ENCODE measurements around the gene ALDH3A2. TPM values are rescaled to one million over a fixed set of nuclear protein-coding genes. Genes with fewer than 3 reads are reported as not detected.
A peak's percentile ranks its signal among the peaks of the same experiment; 100 is the strongest.

ALDH3A2 gene
- total RNA-seq (2014; rRNA removed; shearing (Covaris generic)), result 34.3 and 60.4 TPM in 2 replicates
- 26.6 and 27.1 TPM in 2 replicates for polyA plus RNA-seq (2015; cell fraction: cytosol; rRNA removed)
- 41.2 and 43.6 TPM in 2 replicates for polyA plus RNA-seq (2015; cell fraction: nucleus; rRNA removed)

DNA sequence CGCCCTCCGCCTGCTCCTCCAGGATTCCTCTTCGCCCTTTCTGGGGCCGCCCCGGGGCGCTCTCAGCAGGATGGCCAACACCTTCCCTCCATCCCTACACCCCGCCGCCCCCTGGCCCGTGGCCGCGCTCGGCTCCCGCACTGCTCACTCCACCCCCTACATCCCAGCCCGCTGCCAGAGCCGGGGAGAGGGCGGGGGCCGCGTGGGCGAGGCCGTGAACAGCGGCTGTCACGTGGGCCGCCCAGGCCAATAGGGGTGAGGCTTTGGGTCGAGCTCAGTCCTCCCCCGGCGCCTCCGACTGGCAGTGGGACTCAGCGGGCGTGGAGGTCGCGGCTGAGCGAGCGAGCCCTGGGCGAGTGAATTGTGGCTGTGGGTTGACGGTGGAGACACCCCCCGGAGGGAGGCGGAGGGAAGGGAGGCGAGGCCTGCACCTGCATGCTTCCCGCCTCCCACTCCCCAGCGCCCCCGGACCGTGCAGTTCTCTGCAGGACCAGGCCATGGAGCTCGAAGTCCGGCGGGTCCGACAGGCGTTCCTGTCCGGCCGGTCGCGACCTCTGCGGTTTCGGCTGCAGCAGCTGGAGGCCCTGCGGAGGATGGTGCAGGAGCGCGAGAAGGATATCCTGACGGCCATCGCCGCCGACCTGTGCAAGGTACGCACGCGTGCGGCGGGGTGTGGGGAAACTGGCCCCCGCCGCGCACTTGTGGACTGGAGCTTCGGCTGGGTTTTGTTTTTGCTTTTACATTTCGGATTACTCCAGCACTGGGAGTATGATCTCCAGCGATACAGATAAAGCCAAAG lies at the start of gene ALDH3A2:
Gene ALDH3A2, plus strand, starts transcription at position 277 of the 799 bp plus-strand sequence. Its CDS starts 221 bp downstream, at position 498.
- DNase-seq (ENCODE audit: low read depth), result peak; percentile 94

GRCh38 chr17:19610311-19610710 lies 38.2 kb upstream of the ALDH3A2 start:
- no peak for DNase-seq (ENCODE audit: low read depth)

GRCh38 chr17:19610879-19611278 lies 37.7 kb upstream of the ALDH3A2 start:
- DNase-seq (ENCODE audit: low read depth), result no peak

GRCh38 chr17:19613979-19614378 lies 34.6 kb upstream of the ALDH3A2 start:
- DNase-seq (ENCODE audit: low read depth), result no peak

DNA sequence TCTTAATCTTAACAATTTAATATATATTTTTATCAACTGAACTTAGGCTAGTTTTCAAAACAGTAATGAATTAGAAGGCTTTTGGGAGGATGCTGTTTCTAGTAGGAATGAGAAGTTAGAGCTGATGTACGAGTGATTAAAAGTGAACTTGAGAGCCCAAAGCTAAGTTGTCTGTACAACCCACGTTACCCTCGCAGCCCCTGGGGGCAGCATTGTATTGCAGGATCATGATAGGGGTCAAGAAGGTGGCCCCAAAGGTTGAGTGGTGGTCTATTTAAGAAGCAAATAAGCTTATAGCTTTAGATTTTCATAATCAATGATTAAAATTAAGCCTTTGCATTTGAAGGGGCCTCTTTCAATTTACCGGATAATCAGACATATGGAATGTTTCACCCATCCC lies 33.7 kb upstream of the ALDH3A2 start:
- DNase-seq (ENCODE audit: low read depth), result no peak

- no peak for DNase-seq (ENCODE audit: low read depth)
Observed at GRCh38 chr17:19618015-19618414, 30.5 kb upstream of the ALDH3A2 start.

GRCh38 chr17:19619705-19620325 lies 28.7 kb upstream of the ALDH3A2 start:
- no peak for DNase-seq (ENCODE audit: low read depth)

DNA sequence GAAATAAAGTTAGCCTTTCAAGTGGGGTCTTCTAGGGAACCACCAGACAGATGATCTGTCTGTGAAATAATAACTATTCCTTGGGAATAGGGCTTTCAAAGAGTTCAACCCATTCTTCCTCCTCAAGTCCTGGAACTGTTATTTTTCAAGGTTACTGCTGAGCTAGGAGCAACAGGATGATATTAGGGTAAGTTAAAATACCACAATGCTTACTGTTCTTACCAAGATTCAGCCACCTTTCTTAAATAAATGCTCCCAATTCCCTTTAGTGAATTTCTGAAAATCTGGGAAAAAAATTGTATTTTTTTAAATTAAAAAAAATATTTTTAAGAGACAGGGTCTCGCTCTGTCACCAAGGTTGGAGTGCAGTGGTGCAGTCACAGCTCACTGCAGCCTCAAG lies 26.9 kb upstream of the ALDH3A2 start:
- no peak for DNase-seq (ENCODE audit: low read depth)

- DNase-seq (ENCODE audit: low read depth), result no peak
Observed at GRCh38 chr17:19626079-19626478, 22.5 kb upstream of the ALDH3A2 start.

- DNase-seq (ENCODE audit: low read depth), result no peak
Observed at GRCh38 chr17:19629449-19629848, 19.1 kb upstream of the ALDH3A2 start.

DNA sequence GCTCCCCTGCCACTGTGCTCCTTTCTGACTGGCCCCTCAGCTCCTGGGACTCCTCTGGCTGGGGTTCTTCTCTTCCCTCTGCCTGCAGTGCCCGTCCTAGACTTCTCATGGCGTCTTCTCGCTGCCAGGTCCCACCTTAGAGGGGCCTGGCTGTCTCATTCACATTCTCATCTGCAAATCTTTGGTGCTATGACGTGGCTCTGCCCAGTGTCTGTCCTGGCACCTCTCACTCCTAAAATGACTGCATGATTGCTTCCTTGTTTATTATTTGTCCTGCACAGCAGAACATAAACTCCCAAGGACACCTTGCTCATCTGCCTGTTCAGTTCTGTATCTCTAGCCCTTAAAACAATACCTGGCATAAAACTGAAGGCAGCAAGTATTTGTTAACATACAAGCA lies 18.5 kb upstream of the ALDH3A2 start:
- no peak for DNase-seq (ENCODE audit: low read depth)

- peak; percentile 15 for DNase-seq (ENCODE audit: low read depth)
Observed at GRCh38 chr17:19630661-19631060, 17.9 kb upstream of the ALDH3A2 start.

DNA sequence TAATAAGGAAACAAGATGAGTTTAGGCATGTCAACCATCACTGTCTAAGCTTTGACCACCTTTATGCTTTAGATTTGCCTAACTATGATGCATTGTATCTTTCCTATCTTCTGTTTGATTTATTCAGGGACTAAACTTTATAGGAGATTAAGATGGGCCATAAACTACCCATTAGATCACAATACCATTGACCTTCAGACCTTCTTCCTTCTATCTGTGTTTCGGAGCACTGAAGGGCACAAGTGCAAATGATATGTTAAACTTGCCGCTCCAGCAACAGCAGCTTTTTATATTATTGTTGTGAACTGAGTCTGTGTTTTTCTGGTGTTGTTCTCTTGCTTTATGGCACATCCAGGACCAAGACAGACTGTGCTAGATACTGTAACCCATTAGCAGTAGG lies 16.6 kb upstream of the ALDH3A2 start:
- DNase-seq (ENCODE audit: low read depth), result no peak

GRCh38 chr17:19641687-19642372 lies 6.7 kb upstream of the ALDH3A2 start:
- DNase-seq (ENCODE audit: low read depth), result no peak

DNA sequence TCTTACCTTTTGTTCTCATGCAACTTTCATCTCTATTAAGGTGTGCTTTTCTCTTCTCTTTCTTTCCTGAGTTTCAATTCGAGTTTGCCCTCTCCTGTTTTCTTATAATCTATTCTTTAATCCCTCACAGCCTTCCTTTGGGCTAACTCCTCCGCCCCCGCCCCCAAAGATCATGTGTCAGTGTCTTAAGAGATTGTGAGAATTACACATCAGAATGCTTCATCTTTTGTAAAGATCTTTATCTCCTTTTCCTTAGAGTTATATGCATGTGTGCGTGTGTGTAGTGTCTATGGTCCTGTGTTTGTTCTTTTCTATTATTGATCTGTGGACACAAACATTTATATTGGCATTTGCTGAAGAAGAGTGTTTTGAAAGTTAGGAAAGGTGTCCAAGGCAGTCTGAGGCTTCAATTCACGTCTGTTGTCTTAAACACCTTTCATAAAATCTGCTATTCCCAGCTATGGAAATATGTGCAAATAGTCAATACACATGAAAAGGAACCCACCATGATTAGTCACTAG lies 6.1 kb upstream of the ALDH3A2 start:
- no peak for DNase-seq (ENCODE audit: low read depth)

DNA sequence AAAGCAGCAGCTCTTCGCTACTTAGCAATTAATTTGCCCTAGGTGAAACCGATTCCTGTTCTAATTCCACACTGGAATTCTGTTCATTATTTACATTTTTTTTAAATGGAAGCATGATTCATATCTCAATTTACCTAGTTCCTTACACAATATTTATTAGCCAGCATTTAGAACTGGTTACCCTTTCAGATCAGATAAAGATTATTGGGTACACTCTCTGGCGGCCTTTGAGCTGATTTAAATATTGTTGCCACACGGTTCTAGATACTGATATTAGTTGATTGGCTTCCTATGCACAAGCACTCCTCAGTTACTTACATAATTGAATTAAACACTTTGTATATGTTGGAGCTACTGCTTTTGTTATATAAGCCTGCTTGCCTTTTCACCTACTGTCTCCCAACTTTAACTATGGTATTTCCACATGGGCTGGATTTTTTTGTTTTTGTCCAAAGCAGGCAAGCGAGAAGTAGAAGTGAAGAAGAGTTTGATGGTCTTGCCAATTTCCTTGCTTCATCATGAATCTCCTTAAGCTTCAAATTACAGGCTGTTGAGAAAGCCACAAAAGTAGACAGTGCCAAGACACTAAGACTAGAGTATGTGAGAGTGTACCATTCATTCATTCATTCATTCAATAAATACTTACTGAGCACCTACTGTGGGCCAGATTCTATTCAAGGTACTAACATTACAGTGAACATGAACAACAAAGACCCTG lies 3.9 kb upstream of the ALDH3A2 start:
- DNase-seq (ENCODE audit: low read depth), result no peak

- peak; percentile 11 for DNase-seq (ENCODE audit: low read depth)
Observed at GRCh38 chr17:19645734-19646201, 2.8 kb upstream of the ALDH3A2 start.

- DNase-seq (ENCODE audit: low read depth), result peak; percentile 62
Observed at GRCh38 chr17:19646788-19647696, 1.5 kb upstream of the ALDH3A2 start.

GRCh38 chr17:19647697-19648474 lies 665 bp upstream of the ALDH3A2 start:
- peak; percentile 65 for DNase-seq (ENCODE audit: low read depth)

Data from HT1080 (cell line).